GM23338 (cell line): ENCODE data around the gene ZNF841.

Source experiments
- EZH2 ChIP-seq: fragments of 200-600 bp; sonication (generic); IDR thresholded peaks from one replicate; pipeline ENCODE4 v1.8.0; 2017; ENCODE audit warnings: antibody characterized with exemption, mild to moderate bottlenecking, low read depth; ENCODE audit not compliant: unreplicated experiment
- POLR2AphosphoS5 ChIP-seq: IDR thresholded peaks from 2 replicates; pipeline ENCODE4 v1.6.1; 2016; ENCODE audit warnings: antibody characterized with exemption, low read depth

- TF ChIP-seq EZH2 = no peak
- TF ChIP-seq POLR2AphosphoS5 = no peak
Observed at GRCh38 chr19:52070496-52070895, 25.1 kb downstream of the ZNF841 start.
